Sigmoid colon (tissue), 4 donors: Measurements from ENCODE around the gene GALNT17.

ENCODE experiments used
- POLR2AphosphoS5 ChIP-seq, 4 donors: sonication (generic); formaldehyde crosslinking; IDR thresholded peaks; one replicate each; pipeline ENCODE4 v1.6.1; 2017; ENCODE audit warnings: antibody characterized with exemption in 4 of 4
- TF ChIP-seq, protein P1 (sequence below), 4 experiments: fragments of 450-650 bp in 3 of 4; fragments of 200-600 bp in 1 of 4; IDR thresholded peaks; one replicate each; pipeline ENCODE4 v1.5.1; 2016 to 2019; ENCODE audit warnings: antibody characterized with exemption in 4 of 4, mild to moderate bottlenecking in 3 of 4, moderate library complexity in 2 of 4

DNA sequence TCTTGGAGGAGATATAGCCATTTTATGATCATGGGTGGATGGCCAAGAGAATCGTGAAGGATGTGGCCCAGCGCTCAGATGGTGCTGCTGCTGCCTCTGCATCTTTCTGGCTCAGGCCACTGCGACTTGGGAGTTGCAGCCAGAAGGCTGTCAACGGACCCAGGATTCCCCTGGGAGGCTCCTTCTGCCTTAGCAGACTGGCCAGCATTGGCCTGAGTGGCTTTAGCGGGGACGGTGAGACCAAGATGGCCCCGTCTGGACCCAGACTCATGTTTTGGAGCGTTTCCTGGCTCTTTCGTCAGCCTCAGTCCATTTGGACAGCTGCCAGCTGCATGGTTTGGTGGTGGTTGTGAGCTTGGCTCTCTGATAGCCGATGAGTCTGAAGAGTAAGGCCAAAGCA lies 97.2 kb downstream of the GALNT17 start:
- TF ChIP-seq, protein P1, sequence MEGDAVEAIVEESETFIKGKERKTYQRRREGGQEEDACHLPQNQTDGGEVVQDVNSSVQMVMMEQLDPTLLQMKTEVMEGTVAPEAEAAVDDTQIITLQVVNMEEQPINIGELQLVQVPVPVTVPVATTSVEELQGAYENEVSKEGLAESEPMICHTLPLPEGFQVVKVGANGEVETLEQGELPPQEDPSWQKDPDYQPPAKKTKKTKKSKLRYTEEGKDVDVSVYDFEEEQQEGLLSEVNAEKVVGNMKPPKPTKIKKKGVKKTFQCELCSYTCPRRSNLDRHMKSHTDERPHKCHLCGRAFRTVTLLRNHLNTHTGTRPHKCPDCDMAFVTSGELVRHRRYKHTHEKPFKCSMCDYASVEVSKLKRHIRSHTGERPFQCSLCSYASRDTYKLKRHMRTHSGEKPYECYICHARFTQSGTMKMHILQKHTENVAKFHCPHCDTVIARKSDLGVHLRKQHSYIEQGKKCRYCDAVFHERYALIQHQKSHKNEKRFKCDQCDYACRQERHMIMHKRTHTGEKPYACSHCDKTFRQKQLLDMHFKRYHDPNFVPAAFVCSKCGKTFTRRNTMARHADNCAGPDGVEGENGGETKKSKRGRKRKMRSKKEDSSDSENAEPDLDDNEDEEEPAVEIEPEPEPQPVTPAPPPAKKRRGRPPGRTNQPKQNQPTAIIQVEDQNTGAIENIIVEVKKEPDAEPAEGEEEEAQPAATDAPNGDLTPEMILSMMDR (IDR thresholded peaks at IDR 0.05), result no peak
- TF ChIP-seq POLR2AphosphoS5 (IDR thresholded peaks at IDR 0.05), result no peak
